Measurements from ENCODE around the gene INO80E. TPM values are rescaled to one million over a fixed set of nuclear protein-coding genes. Genes with fewer than 3 reads are reported as not detected.

Gene INO80E
- total and polyA plus RNA-seq, 2 of the 8 experiments (the other 6 are each of a cell fraction or from before 2014, with no cell fraction given) = 43.0 to 91.2 TPM

GRCh38 chr16:30024451-30024850, 28.4 kb downstream of the INO80E start (continued):
- TF ChIP-seq SRF (IDR thresholded peaks at IDR 0.05; ENCODE audit: low read depth, low read length) (no peak), SUZ12 (IDR thresholded peaks at IDR 0.05; ENCODE audit: low read length) (no peak), TAF1 (IDR thresholded peaks at IDR 0.05; ENCODE audit: low read depth, low read length) (no peak), RNF2 (IDR thresholded peaks at IDR 0.05; ENCODE audit: borderline replicate concordance, low read depth, low read length, missing control alignments, poor library complexity, severe bottlenecking) (no peak), GABPA (IDR thresholded peaks at IDR 0.05; ENCODE audit: borderline replicate concordance, insufficient read depth, low read length) (no peak), YY1 (IDR thresholded peaks at IDR 0.05; ENCODE audit: low read depth, low read length) (no peak), CHD1 (IDR thresholded peaks at IDR 0.05; ENCODE audit: low read depth, low read length) (no peak), CBX8 (IDR thresholded peaks at IDR 0.05; ENCODE audit: borderline replicate concordance, low read depth, low read length) (no peak)
